ENCODE results near the gene CSGALNACT2. TPM values are rescaled to one million over a fixed set of nuclear protein-coding genes. Genes with fewer than 3 reads are reported as not detected.

The CSGALNACT2 gene
- total and polyA plus RNA-seq, 7 donors: 10.2 to 33.1 (median 18.9) TPM

DNA sequence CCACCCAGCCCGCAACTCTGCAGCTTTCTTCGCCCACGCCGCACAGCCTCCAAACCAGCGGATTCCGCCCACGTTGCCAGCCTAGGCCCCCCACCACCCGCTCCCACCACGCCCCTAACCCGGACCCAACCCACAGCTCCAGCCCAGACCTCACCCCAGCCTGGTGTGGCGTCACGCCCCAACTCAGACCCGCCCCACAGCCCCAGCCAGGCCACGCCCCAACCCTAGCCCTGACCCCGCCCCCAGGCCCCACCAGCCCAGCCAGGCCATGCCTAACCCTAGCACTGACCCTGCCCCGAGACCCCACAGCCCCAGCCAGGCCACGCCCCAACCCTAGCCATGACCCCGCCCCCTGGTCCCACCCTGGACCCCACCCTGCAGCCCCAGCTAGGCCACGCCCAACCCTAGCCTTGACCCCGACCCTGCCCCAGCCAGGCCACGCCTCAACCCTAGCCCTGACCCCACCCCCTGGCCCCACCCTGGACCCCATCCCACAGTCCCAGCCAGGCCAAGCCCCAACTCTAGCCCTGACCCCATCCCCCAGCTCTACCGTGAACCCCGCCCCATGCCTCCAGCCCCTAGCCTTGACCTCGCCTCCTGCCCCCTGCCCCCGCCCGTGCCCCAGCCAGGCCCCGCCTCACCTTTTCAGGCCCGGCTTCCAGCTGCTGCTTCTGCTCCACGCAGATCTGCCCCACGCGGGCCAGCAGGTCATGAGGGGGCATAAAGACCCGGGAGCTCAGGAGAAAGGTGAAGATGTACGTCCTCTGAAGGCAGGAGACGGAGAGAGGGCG, 64.6 kb downstream of the CSGALNACT2 start:
- Histone ChIP-seq H3K36me3 (ENCODE audit: insufficient read depth in 1 of 2, low read depth in 1 of 2) (no peaks in the 10 kb centered on the region), H3K27me3 (ENCODE audit: insufficient read depth in 3 of 3, low read length in 2 of 3) (no peaks in the 10 kb centered on the region), H3K4me1 (no peaks in the 10 kb centered on the region), H3K4me3 (peak overlapping the region; percentile 52), H3K9me3 (no peaks in the 10 kb centered on the region), H3K27ac (no peak overlapping the region)
- peak; percentile 27 to 65 for DNase-seq
- TF ChIP-seq, protein P1, sequence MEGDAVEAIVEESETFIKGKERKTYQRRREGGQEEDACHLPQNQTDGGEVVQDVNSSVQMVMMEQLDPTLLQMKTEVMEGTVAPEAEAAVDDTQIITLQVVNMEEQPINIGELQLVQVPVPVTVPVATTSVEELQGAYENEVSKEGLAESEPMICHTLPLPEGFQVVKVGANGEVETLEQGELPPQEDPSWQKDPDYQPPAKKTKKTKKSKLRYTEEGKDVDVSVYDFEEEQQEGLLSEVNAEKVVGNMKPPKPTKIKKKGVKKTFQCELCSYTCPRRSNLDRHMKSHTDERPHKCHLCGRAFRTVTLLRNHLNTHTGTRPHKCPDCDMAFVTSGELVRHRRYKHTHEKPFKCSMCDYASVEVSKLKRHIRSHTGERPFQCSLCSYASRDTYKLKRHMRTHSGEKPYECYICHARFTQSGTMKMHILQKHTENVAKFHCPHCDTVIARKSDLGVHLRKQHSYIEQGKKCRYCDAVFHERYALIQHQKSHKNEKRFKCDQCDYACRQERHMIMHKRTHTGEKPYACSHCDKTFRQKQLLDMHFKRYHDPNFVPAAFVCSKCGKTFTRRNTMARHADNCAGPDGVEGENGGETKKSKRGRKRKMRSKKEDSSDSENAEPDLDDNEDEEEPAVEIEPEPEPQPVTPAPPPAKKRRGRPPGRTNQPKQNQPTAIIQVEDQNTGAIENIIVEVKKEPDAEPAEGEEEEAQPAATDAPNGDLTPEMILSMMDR (IDR thresholded peaks at IDR 0.05): no peak
- intact Hi-C loops (cut with DNase I): no loop called here
- ATAC-seq: peak; percentile 27 to 63 (median 41)
- WGBS, 3 donors: 30 to 33% (median 31%) methylated on average over 24 to 35 of the region's 35 CpGs

DNA sequence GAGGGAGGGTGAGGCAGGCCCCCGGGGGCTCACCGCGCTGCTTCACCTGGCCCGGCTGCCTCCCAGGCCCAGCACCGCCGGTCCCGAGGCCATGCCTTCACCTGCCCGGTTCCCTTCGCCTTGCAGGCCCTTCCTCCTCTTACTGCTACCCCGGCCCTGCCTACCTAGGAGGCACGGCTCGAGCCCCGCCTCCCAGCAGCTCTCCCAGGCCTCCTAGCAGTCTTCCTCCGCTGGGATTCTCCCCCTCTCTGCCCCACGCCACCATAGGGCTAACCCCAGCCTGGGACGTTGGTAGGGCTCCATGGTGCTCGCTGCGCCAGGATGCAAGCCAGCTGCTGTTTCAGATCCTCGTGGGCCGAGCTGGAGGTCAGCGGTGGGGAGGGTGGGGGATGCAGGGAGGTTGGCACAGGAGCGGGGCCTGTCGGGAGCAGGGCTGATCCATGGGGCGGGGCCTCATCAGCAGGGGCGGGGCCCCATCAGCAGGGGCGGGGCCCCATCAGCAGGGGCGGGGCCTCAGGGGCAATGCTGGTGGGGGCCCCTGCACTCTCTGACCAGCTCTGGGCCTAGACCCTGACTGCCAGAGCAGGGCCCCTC, 65.3 kb downstream of the CSGALNACT2 start:
- H3K36me3 ChIP-seq (ENCODE audit: insufficient read depth in 1 of 2, low read depth in 1 of 2): no peaks in the 10 kb centered on the region
- intact Hi-C loops (cut with DNase I): no loop called here
- no peaks in the 10 kb centered on the region for H3K9me3 ChIP-seq
- peak in 2 of 4 donors; percentile 22 to 41 for ATAC-seq
- no peak overlapping the region for H3K4me3 ChIP-seq
- TF ChIP-seq, protein P1 (IDR thresholded peaks at IDR 0.05): no peak
- DNase-seq: peak; percentile 26 to 45
- no peak overlapping the region for H3K27ac ChIP-seq
- no peaks in the 10 kb centered on the region for H3K4me1 ChIP-seq
- WGBS, 3 donors: 55 to 60% (median 57%) methylated on average over 22 to 27 of the region's 27 CpGs
- no peaks in the 10 kb centered on the region for H3K27me3 ChIP-seq (ENCODE audit: insufficient read depth in 3 of 3, low read length in 2 of 3)

DNA sequence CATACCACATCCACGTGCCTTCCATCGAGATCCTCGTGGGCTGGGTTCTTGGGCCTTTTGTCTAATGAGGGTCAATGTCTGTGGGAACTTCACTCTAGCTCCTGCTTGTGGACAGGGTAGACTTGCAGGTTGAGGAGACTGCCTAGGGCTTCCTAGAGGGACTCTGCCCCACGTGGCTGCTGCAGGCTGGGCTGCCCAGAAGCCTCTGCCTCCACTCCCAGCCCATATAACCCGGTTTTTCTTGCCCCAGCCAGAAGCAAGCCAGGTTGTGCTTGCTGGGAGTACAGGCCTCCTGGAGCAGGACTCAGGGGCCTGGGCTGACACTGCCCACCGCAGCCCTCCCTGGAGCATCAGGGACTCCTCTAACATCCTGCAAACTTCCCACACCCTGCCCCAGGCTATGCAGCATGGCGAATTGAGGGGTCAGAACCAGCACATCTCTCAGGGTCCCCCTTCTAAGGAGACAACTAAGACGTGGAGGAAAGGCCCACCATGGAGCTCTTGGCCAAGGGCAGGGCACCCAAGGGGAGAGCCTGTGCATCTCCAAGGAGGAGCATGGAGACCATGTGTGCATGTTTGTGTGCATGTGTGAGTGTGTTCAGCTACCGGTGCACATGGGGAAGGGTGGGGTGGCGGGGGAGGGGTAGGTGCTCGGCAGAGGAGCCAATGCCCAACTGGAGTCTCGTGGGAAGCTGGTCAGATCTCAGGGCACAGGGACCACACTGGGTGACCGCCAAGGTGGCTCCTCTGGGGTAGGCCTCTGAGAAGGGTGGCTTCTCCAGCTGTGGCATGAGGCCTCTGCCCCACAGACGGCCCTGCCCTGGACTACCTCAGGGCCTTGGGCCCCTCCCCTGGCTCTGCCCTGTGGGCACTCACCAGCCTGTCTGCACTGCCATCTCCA, 66.0 kb downstream of the CSGALNACT2 start:
- ATAC-seq (no peak), DNase-seq (peak in 1 of 2 donors; percentile 52)
- Histone ChIP-seq H3K4me3 (no peak overlapping the region), H3K36me3 (ENCODE audit: insufficient read depth in 1 of 2, low read depth in 1 of 2) (no peaks in the 10 kb centered on the region), H3K27ac (no peak overlapping the region), H3K4me1 (no peaks in the 10 kb centered on the region), H3K9me3 (no peaks in the 10 kb centered on the region), H3K27me3 (ENCODE audit: insufficient read depth in 3 of 3, low read length in 2 of 3) (no peaks in the 10 kb centered on the region)
- WGBS, 3 donors: 74 to 82% (median 78%) methylated on average over 14 of the region's 14 CpGs
- TF ChIP-seq, protein P1 (IDR thresholded peaks at IDR 0.05): no peak
- intact Hi-C loops (cut with DNase I): no loop called here

DNA sequence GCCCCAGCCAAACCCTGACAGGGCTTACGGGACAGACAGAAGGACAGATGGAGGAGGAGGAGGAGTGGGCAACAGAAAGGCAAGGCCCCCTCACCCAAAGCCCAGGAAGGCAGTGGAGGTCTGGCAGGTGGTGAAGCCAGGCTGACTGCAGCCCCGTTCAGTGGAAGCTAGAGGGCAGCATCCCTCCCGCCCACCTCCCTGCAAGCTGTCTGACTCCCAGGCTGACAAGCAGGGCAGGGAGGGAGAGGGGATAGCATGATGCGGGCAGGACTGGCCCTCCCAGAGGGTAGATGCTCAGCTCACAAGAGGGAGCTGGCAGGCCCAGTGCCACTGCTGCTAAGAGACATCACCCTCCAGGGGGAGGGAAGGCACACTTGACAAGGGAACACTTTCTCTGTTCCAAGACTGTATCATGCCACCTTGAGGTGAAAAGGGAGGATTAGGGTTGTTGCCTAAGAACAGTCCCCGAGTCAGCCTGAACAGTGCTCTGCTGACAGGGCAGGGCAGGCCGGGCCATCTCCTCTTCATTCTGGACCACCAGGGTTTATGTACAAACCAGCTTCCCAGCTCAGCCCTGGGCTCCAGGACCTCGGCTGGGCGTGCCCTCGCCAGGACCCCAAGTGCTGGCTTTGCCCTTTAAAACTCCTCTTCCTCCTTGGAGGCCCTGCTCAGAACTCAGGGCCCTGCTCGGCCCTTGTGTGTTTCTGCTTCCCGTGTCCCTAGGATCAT, 66.9 kb downstream of the CSGALNACT2 start:
- Histone ChIP-seq H3K27ac (no peak overlapping the region), H3K27me3 (ENCODE audit: insufficient read depth in 3 of 3, low read length in 2 of 3) (no peaks in the 10 kb centered on the region), H3K4me3 (no peak overlapping the region), H3K4me1 (no peaks in the 10 kb centered on the region), H3K36me3 (ENCODE audit: insufficient read depth in 1 of 2, low read depth in 1 of 2) (no peaks in the 10 kb centered on the region), H3K9me3 (no peaks in the 10 kb centered on the region)
- intact Hi-C loops (cut with DNase I): no loop called here
- DNase-seq: peak; percentile 36 to 46
- TF ChIP-seq, protein P1 (IDR thresholded peaks at IDR 0.05): peak; percentile 47
- ATAC-seq: peak; percentile 43 to 66 (median 48)
- 67 to 73% (median 67%) methylated on average over 9 to 11 of the region's 11 CpGs for WGBS, 3 donors

All from psoas muscle (tissue), 8 donors.